HG02981 (cell line): ENCODE measurements around the gene IFITM1.
A peak's percentile ranks its signal among the peaks of the same experiment; 100 is the strongest.
"Not testable (repeated sequence)": the region's sequence is repeated elsewhere in the genome, so short reads cannot be mapped to it uniquely, and the experiment has no call there.

ENCODE experiments used
- ATAC-seq: cut with Tn5 transposase; IDR thresholded peaks from one replicate; pipeline ENCODE4 v1.9.1; 2021; ENCODE audit warnings: mild to moderate bottlenecking, moderate library complexity; ENCODE audit not compliant: unreplicated experiment

Gene IFITM1

GRCh38 chr11:308740-309665 is 4.8 kb upstream of the IFITM1 start:
- ATAC-seq: not testable (repeated sequence)

- not testable (repeated sequence) for ATAC-seq
Observed at GRCh38 chr11:309979-310572, 3.8 kb upstream of the IFITM1 start.

GRCh38 chr11:311013-311748 is 2.7 kb upstream of the IFITM1 start:
- ATAC-seq: not testable (repeated sequence)

- no peak for ATAC-seq
Observed at GRCh38 chr11:312092-312816, 1.6 kb upstream of the IFITM1 start.

- ATAC-seq: no peak
Observed at GRCh38 chr11:313304-313786, 495 bp upstream of the IFITM1 start.

- ATAC-seq: not testable (repeated sequence)
Observed at GRCh38 chr11:314554-314875, 675 bp downstream of the IFITM1 start.

GRCh38 chr11:315051-315481 is 1.2 kb downstream of the IFITM1 start:
- no peak for ATAC-seq

GRCh38 chr11:315516-315994 is 1.7 kb downstream of the IFITM1 start:
- no peak for ATAC-seq

GRCh38 chr11:316031-316701 is 2.3 kb downstream of the IFITM1 start:
- no peak for ATAC-seq

GRCh38 chr11:316891-317301 is 3.1 kb downstream of the IFITM1 start:
- no peak for ATAC-seq

- ATAC-seq: not testable (repeated sequence)
Observed at GRCh38 chr11:317668-318404, 4.0 kb downstream of the IFITM1 start.

- peak; percentile 37 for ATAC-seq
Observed at GRCh38 chr11:318405-319120, 4.7 kb downstream of the IFITM1 start.

GRCh38 chr11:319121-319887 is 5.5 kb downstream of the IFITM1 start:
- ATAC-seq: peak; percentile 13

- not testable (repeated sequence) for ATAC-seq
Observed at GRCh38 chr11:319888-320273, 6.0 kb downstream of the IFITM1 start.

- ATAC-seq: no peak
Observed at GRCh38 chr11:324156-324555, 10.3 kb downstream of the IFITM1 start.

GRCh38 chr11:324593-325517 is 11.0 kb downstream of the IFITM1 start:
- not testable (repeated sequence) for ATAC-seq
